K562 (cell line): ENCODE data around the gene PPP1R14C. TPM values are rescaled to one million over a fixed set of nuclear protein-coding genes. Genes with fewer than 3 reads are reported as not detected.

Experiments used
- ATAC-seq: fragments of 200-7000 bp; cut with Tn5 transposase; 3 replicates; pipeline ENCODE4 v1.9.1; 2020; ENCODE audit warnings: moderate library complexity
- BruUV-seq: library from RNA; stranded (reverse); fragments of 400-500 nt; replicated peaks from 2 replicates; lab custom pipeline; 2021; lab: Mats Ljungman, UMichigan
- CTCF ChIA-PET: fragments of 300-600 bp; formaldehyde crosslinking; extraction: SDS; loops from one replicate; lab custom pipeline; 2021; ENCODE audit warnings: low intra/inter-chr PET ratio; lab: Yijun Ruan, JAX
- POLR2A ChIA-PET: fragments of 300-600, 350-650 bp; sonication (Branson Sonifier 250); formaldehyde crosslinking; extraction: SDS; loops from one replicate; lab custom pipeline; 2021; ENCODE audit warnings: antibody characterized with exemption, inconsistent platforms; lab: Yijun Ruan, JAX
- DNase-seq, 4 experiments: peaks; one replicate each; pipeline versions ENCODE4 v3.0.0 to v3.0.0-alpha.2; 2011 to 2018; ENCODE audit warnings: low spot score in 3 of 4, mixed read lengths in 3 of 4; ENCODE audit errors: extremely low read depth in 1 of 4
- FAIRE-seq: peaks from 2 replicates; lab custom pipeline; 2011; peaks lifted over from hg19 to GRCh38; lab: Jason Lieb, UNC
- H2AFZ ChIP-seq: 2 replicates; pipeline ENCODE4 v1.6.0; 2011; ENCODE audit warnings: low read depth, low read length, control low read depth, inconsistent platforms
- H3K27ac ChIP-seq: fragments of 200-600 bp; 3 replicates; pipeline ENCODE4 v1.8.0; 2011; ENCODE audit warnings: low read depth, mild to moderate bottlenecking, control low read depth, inconsistent platforms, low read length, moderate library complexity, mixed read lengths; ENCODE audit errors: extremely low read depth
- H3K27me3 ChIP-seq, 2 experiments: fragments of 300-600 bp in 1 of 2; 2 replicates in 1 of 2; 3 replicates in 1 of 2; pipeline versions ENCODE4 v1.6.0 to v1.8.0; 2011; ENCODE audit warnings: inconsistent platforms in 2 of 2, low read length in 2 of 2, mild to moderate bottlenecking in 1 of 2, mixed read lengths in 1 of 2, moderate library complexity in 1 of 2; ENCODE audit not compliant: control insufficient read depth in 2 of 2, insufficient read depth in 2 of 2
- H3K36me3 ChIP-seq: fragments of 300-600 bp; 3 replicates; pipeline ENCODE4 v1.8.0; 2011; ENCODE audit warnings: mild to moderate bottlenecking, low read length, inconsistent platforms; ENCODE audit not compliant: control insufficient read depth, insufficient read depth
- H3K4me1 ChIP-seq, 2 experiments: fragments of 200-600 bp in 1 of 2; replicated peaks in 1 of 2; 2 replicates in 1 of 2; 3 replicates in 1 of 2; pipeline versions ENCODE4 v1.5.1 to v1.8.0; 2011; ENCODE audit warnings: inconsistent platforms in 2 of 2, low read length in 2 of 2, mild to moderate bottlenecking in 1 of 2, mixed read lengths in 1 of 2, moderate library complexity in 1 of 2; ENCODE audit not compliant: control insufficient read depth in 2 of 2, insufficient read depth in 2 of 2
- H3K4me2 ChIP-seq: 2 replicates; pipeline ENCODE4 v1.6.1; 2011; ENCODE audit warnings: low read length, control low read depth, inconsistent platforms, mixed read lengths; ENCODE audit not compliant: insufficient read depth
- H3K4me3 ChIP-seq: fragments of 200-600 bp; sonication (generic), shearing (Covaris generic); 2 replicates; pipeline ENCODE4 v1.5.1; 2016; ENCODE audit warnings: control low read depth, inconsistent platforms
- H3K79me2 ChIP-seq: fragments of 200-600 bp; 3 replicates; pipeline ENCODE4 v1.8.0; 2011; ENCODE audit warnings: low read length, inconsistent platforms; ENCODE audit not compliant: control insufficient read depth, insufficient read depth
- H3K9ac ChIP-seq, 2 experiments: 2 replicates each; pipeline versions ENCODE4 v1.6.0 to v1.6.1; 2011; ENCODE audit warnings: low read depth in 2 of 2, low read length in 2 of 2, control low read depth in 1 of 2, inconsistent platforms in 1 of 2, mild to moderate bottlenecking in 1 of 2, mixed read lengths in 1 of 2; ENCODE audit not compliant: insufficient read depth in 1 of 2
- H3K9me1 ChIP-seq: one replicate; pipeline ENCODE4 v1.6.0; 2011; ENCODE audit warnings: inconsistent platforms, mild to moderate bottlenecking, low read length, moderate library complexity; ENCODE audit not compliant: control insufficient read depth, insufficient read depth
- H3K9me3 ChIP-seq: replicated peaks from 2 replicates; pipeline ENCODE4 v1.5.1; 2011; ENCODE audit warnings: low read depth, low read length, inconsistent platforms; ENCODE audit not compliant: control insufficient read depth, insufficient read depth
- H4K20me1 ChIP-seq: replicated peaks from 2 replicates; pipeline ENCODE4 v1.6.1; 2011; ENCODE audit warnings: low read length, inconsistent platforms, mixed read lengths; ENCODE audit not compliant: control insufficient read depth, insufficient read depth
- CBFA2T3 ChIP-seq: fragments of 450-650 bp; IDR thresholded peaks from 2 replicates; pipeline ENCODE4 v1.6.1; 2017
- CTBP1 ChIP-seq: fragments of 450-650 bp; IDR thresholded peaks from 2 replicates; pipeline ENCODE4 v1.6.1; 2016; ENCODE audit warnings: borderline replicate concordance
- FOXA3 ChIP-seq, 2 experiments: fragments of 450-650 bp in 1 of 2; sonication (generic) in 1 of 2; formaldehyde crosslinking; IDR thresholded peaks in 1 of 2; conservative IDR thresholded peaks in 1 of 2; 2 replicates each; pipeline versions ENCODE4 v1.4.0 to v1.8.0; 2020 to 2022; ENCODE audit warnings: mild to moderate bottlenecking in 2 of 2, missing genetic modification reagents in 1 of 2
- NFIC ChIP-seq: fragments of 450-650 bp; IDR thresholded peaks from 2 replicates; pipeline ENCODE4 v1.6.1; 2017; ENCODE audit warnings: mild to moderate bottlenecking, inconsistent platforms
- RCOR1 ChIP-seq, 2 experiments: IDR thresholded peaks; 2 replicates each; pipeline ENCODE4 v1.6.1; 2012; ENCODE audit warnings: low read depth in 2 of 2, low read length in 2 of 2, borderline replicate concordance in 1 of 2, improper control_type of control experiment in 1 of 2
- ZKSCAN3 ChIP-seq: fragments of 250-450 bp; sonication (Bioruptor Pico); IDR thresholded peaks from 2 replicates; pipeline ENCODE4 v1.4.0; 2020
- WGBS: fragments of 100-300 bp; shearing (Covaris generic); methylation state at CpG from one replicate; pipeline ENCODE4 v1.1.6; 2016; ENCODE audit warnings: low coverage, mixed read lengths; ENCODE audit not compliant: insufficient coverage; ENCODE audit errors: missing lambda C conversion rate; 5-methylcytosine and 5-hydroxymethylcytosine counted together
- in situ Hi-C: fragments of 300-500 bp; cut with MboI; formaldehyde crosslinking; loops from 4 replicates; pipeline ENCODE4 v1.15.0; 2018; ENCODE audit warnings: inconsistent platforms, mixed read lengths
- intact Hi-C: fragments of 100-400 bp; cut with micrococcal nuclease; formaldehyde crosslinking; loops from 2 replicates; pipeline ENCODE4 v1.14.2; 2022
- polyA plus RNA-seq, 8 experiments: library from polyadenylated mRNA; depleted of rRNA in 4 of 8; stranded (reverse) in 5 of 8; unstranded in 3 of 8; fragments of >200 nt; fragmentation: Nextera tagmentation in 2 of 8; fragmentation: Illumina TruSeq in 1 of 8; extraction: Ambion mirVana in 2 of 8; extraction: Trizol in 1 of 8; gene quantifications; 2 replicates each; pipeline versions ENCODE4 v1.2.1 to v1.2.3, GENCODE V29; 2011 to 2014; ENCODE audit warnings: inconsistent platforms in 1 of 8, missing spikeins in 1 of 8
- total RNA-seq, 7 experiments: library from RNA; depleted of rRNA in 6 of 7; stranded (reverse); fragments of >200 nt in 6 of 7; fragmentation: Illumina TruSeq in 2 of 7; extraction: Trizol in 2 of 7; gene quantifications; 2 replicates each; pipeline versions ENCODE4 v1.2.1 to v1.2.3, GENCODE V29; 2011 to 2021; ENCODE audit warnings: low replicate concordance in 1 of 7

Gene PPP1R14C
- total and polyA plus RNA-seq, 9 of the 15 experiments (the other 6 are each of a cell fraction or from before 2014, with no cell fraction given): 4.5 to 16.6 (median 11.9) TPM

- Histone ChIP-seq H3K27me3 (peaks cover 0 to 24% of the 10 kb centered on the region in 2 experiments; a peak in 3 of 5 replicates), H3K36me3 (no peaks in the 10 kb centered on the region), H3K9me3 (no peaks in the 10 kb centered on the region), H3K27ac (no peak overlapping the region), H3K4me3 (no peak overlapping the region), H3K4me2 (no peak overlapping the region), H3K4me1 (peaks cover 0 to 4% of the 10 kb centered on the region in 2 experiments; a peak in 2 of 5 replicates), H3K9me1 (no peaks in the 10 kb centered on the region), H2AFZ (peak overlapping the region; percentile 29; the same call in 1 of the 2 replicates), H3K79me2 (no peaks in the 10 kb centered on the region), H4K20me1 (no peaks in the 10 kb centered on the region), H3K9ac (no peak overlapping the region)
- in situ Hi-C loops (no loop called here), intact Hi-C loops (no loop called here)
- 10% methylated on average over 9 of the region's 9 CpGs for WGBS
- ATAC-seq (peak; percentile 15; the same call in 2 of the 3 replicates), FAIRE-seq (peak; percentile 67), DNase-seq (no peak)
- ChIA-PET POLR2A (no interaction called here), CTCF (no interaction called here)
- no TSS peak for BruUV-seq
- TF ChIP-seq FOXA3 (CRISPR knock-in tag; conservative IDR thresholded peaks at IDR 0.05 in 1 of 2, IDR thresholded peaks at IDR 0.05 in 1 of 2) (0 out of 4 replicates have a peak, but pooled peaks of 1 of the 2 experiments have one; percentile 19), CBFA2T3 (0 out of 2 replicates have a peak, but pooled peaks have one; percentile 17), RCOR1 (IDR thresholded peaks at IDR 0.05; ENCODE audit: borderline replicate concordance in 1 of 2, low read depth in 2 of 2, low read length in 2 of 2) (peak in 1 of 2 experiments; percentile 10; a peak in 1 of 4 replicates), ZKSCAN3 (CRISPR knock-in tag) (no peak), CTBP1 (peak; percentile 31; the same call in 1 of the 2 replicates), NFIC (peak; percentile 38)
These were observed 13.0 kb upstream of the PPP1R14C start for GRCh38 chr6:150129616-150130505.
